HepG2 (cell line): ENCODE results near the gene MAST1. TPM values are rescaled to one million over a fixed set of nuclear protein-coding genes. Genes with fewer than 3 reads are reported as not detected.

Source experiments
- EP300 ChIP-seq, 3 experiments: sonication (generic) in 1 of 3; formaldehyde crosslinking in 1 of 3; IDR thresholded peaks; 2 replicates each; pipeline versions ENCODE4 v1.5.1 to v1.6.1; 2011 to 2020; ENCODE audit warnings: low read depth in 2 of 3, low read length in 2 of 3, borderline replicate concordance in 1 of 3, improper control_type of control experiment in 1 of 3, mild to moderate bottlenecking in 1 of 3, missing genetic modification reagents in 1 of 3, moderate library complexity in 1 of 3
- HNRNPK ChIP-seq: fragments of 200-400 bp; formaldehyde crosslinking; IDR thresholded peaks from 2 replicates; pipeline ENCODE4 v1.6.1; 2018; ENCODE audit warnings: low read length, low read depth, moderate library complexity, mild to moderate bottlenecking; ENCODE audit not compliant: poor library complexity, severe bottlenecking
- HNRNPUL1 ChIP-seq: fragments of 200-400 bp; formaldehyde crosslinking; IDR thresholded peaks from 2 replicates; pipeline ENCODE4 v1.6.1; 2017; ENCODE audit warnings: low read depth, mild to moderate bottlenecking, low read length, moderate library complexity
- HOXA3 ChIP-seq: sonication (generic); formaldehyde crosslinking; IDR thresholded peaks from 2 replicates; pipeline ENCODE4 v1.5.0; 2020; ENCODE audit warnings: missing genetic modification reagents
- MIER3 ChIP-seq: IDR thresholded peaks from 2 replicates; pipeline ENCODE4 v1.6.1; 2016; ENCODE audit warnings: missing compliant biosample characterization, borderline replicate concordance
- MNT ChIP-seq: fragments of 450-650 bp; IDR thresholded peaks from 2 replicates; pipeline ENCODE4 v1.6.1; 2016
- PCBP1 ChIP-seq: fragments of 200-400 bp; formaldehyde crosslinking; IDR thresholded peaks from 2 replicates; pipeline ENCODE4 v1.6.1; 2017; ENCODE audit warnings: mild to moderate bottlenecking, low read depth, low read length, borderline replicate concordance
- POLR2G ChIP-seq: fragments of 200-400 bp; formaldehyde crosslinking; IDR thresholded peaks from 2 replicates; pipeline ENCODE4 v1.6.1; 2018; ENCODE audit warnings: mild to moderate bottlenecking, low read depth, low read length, moderate library complexity
- REL ChIP-seq: sonication (generic); formaldehyde crosslinking; conservative IDR thresholded peaks from 2 replicates; pipeline ENCODE4 v1.8.0; 2022; ENCODE audit warnings: mild to moderate bottlenecking, missing genetic modification reagents, moderate library complexity
- RXRB ChIP-seq: IDR thresholded peaks from 2 replicates; pipeline ENCODE4 v1.6.1; 2016; ENCODE audit warnings: borderline replicate concordance, missing genetic modification reagents, missing compliant biosample characterization
- SMC3 ChIP-seq: IDR thresholded peaks from 2 replicates; pipeline ENCODE4 v1.6.1; 2011; ENCODE audit warnings: low read length, improper control_type of control experiment
- ZNF556 ChIP-seq: sonication (generic); formaldehyde crosslinking; IDR thresholded peaks from 2 replicates; pipeline ENCODE4 v1.4.0; 2020; ENCODE audit warnings: mild to moderate bottlenecking, missing genetic modification reagents, borderline replicate concordance
- ZNF557 ChIP-seq: sonication (generic); formaldehyde crosslinking; IDR thresholded peaks from 2 replicates; pipeline ENCODE4 v1.4.0; 2020; ENCODE audit warnings: missing genetic modification reagents
- ZNF562 ChIP-seq: sonication (generic); formaldehyde crosslinking; IDR thresholded peaks from 2 replicates; pipeline ENCODE4 v1.8.0; 2022; ENCODE audit warnings: missing genetic modification reagents, borderline replicate concordance
- ZNF841 ChIP-seq: sonication (generic); formaldehyde crosslinking; IDR thresholded peaks from 2 replicates; pipeline ENCODE4 v1.8.1; 2023; ENCODE audit warnings: missing genetic modification reagents, borderline replicate concordance
- polyA plus RNA-seq, 8 experiments: library from polyadenylated mRNA; depleted of rRNA in 3 of 8; stranded (reverse) in 7 of 8; unstranded in 1 of 8; fragments of >200 nt; fragmentation: Illumina TruSeq in 4 of 8; extraction: Trizol in 4 of 8; gene quantifications; 2 replicates each; pipeline versions ENCODE4 v1.2.1 to v1.2.3, GENCODE V29; 2011 to 2016; ENCODE audit warnings: low read depth in 4 of 8, missing spikeins in 1 of 8, mixed read lengths in 1 of 8; ENCODE audit not compliant: insufficient read depth in 1 of 8
- total RNA-seq, 5 experiments: library from RNA; depleted of rRNA; stranded (reverse); fragments of >200 nt; fragmentation: Illumina TruSeq; extraction: Trizol; gene quantifications; 2 replicates each; pipeline ENCODE4 v1.2.3, GENCODE V29; 2016; ENCODE audit warnings: low read depth in 1 of 5
- TF ChIP-seq, protein P1 (sequence below): sonication (generic); formaldehyde crosslinking; IDR thresholded peaks from 2 replicates; pipeline ENCODE4 v1.8.0; 2022; ENCODE audit warnings: low read depth, missing genetic modification reagents
- TF ChIP-seq, protein P2 (sequence below): sonication (generic); formaldehyde crosslinking; IDR thresholded peaks from 2 replicates; pipeline ENCODE4 v1.5.1; 2020; ENCODE audit warnings: missing genetic modification reagents, mild to moderate bottlenecking, borderline replicate concordance
- TF ChIP-seq, protein P3 (sequence below): sonication (generic); formaldehyde crosslinking; IDR thresholded peaks from 2 replicates; pipeline ENCODE4 v1.5.0; 2020; ENCODE audit warnings: mild to moderate bottlenecking, missing genetic modification reagents, moderate library complexity

MAST1 gene
- total and polyA plus RNA-seq, 2 of the 13 experiments (the other 11 are each of a cell fraction or from before 2014, with no cell fraction given), result 0.73 to 4.7 TPM

GRCh38 chr19:12793290-12794195 lies 44.8 kb upstream of the MAST1 start (continued):
- TF ChIP-seq, protein P1, sequence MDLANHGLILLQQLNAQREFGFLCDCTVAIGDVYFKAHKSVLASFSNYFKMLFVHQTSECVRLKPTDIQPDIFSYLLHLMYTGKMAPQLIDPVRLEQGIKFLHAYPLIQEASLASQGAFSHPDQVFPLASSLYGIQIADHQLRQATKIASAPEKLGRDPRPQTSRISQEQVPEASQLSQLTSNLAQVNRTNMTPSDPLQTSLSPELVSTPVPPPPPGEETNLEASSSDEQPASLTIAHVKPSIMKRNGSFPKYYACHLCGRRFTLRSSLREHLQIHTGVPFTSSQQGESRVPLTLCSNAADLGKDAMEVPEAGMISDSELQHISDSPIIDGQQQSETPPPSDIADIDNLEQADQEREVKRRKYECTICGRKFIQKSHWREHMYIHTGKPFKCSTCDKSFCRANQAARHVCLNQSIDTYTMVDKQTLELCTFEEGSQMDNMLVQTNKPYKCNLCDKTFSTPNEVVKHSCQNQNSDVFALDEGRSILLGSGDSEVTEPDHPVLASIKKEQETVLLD (CRISPR knock-in tag), result peak; percentile 74
- TF ChIP-seq HOXA3 (CRISPR knock-in tag) (peak; percentile 73), ZNF841 (CRISPR knock-in tag) (0 out of 2 replicates have a peak, but pooled peaks have one; percentile 72), PCBP1 (no peak), REL (CRISPR knock-in tag) (peak; percentile 84; the same call in 1 of the 2 replicates), MIER3 (no peak; the same call in 1 of the 2 replicates), SMC3 (no peak), ZNF557 (no peak), POLR2G (peak; percentile 78), HNRNPK (no peak), ZNF556 (no peak), EP300 (IDR thresholded peaks at IDR 0.05; ENCODE audit: low read depth in 2 of 2, low read length in 2 of 2) (peak in 1 of 2 experiments; percentile 61; a peak in 3 of 4 replicates), EP300 (CRISPR knock-in tag; IDR thresholded peaks at IDR 0.05; ENCODE audit: borderline replicate concordance) (0 out of 2 replicates have a peak, but pooled peaks have one; percentile 49), ZNF562 (CRISPR knock-in tag) (no peak), MNT (no peak), HNRNPUL1 (0 out of 2 replicates have a peak, but pooled peaks have one; percentile 41), RXRB (CRISPR knock-in tag) (peak; percentile 14; the same call in 1 of the 2 replicates)
- TF ChIP-seq, protein P2, sequence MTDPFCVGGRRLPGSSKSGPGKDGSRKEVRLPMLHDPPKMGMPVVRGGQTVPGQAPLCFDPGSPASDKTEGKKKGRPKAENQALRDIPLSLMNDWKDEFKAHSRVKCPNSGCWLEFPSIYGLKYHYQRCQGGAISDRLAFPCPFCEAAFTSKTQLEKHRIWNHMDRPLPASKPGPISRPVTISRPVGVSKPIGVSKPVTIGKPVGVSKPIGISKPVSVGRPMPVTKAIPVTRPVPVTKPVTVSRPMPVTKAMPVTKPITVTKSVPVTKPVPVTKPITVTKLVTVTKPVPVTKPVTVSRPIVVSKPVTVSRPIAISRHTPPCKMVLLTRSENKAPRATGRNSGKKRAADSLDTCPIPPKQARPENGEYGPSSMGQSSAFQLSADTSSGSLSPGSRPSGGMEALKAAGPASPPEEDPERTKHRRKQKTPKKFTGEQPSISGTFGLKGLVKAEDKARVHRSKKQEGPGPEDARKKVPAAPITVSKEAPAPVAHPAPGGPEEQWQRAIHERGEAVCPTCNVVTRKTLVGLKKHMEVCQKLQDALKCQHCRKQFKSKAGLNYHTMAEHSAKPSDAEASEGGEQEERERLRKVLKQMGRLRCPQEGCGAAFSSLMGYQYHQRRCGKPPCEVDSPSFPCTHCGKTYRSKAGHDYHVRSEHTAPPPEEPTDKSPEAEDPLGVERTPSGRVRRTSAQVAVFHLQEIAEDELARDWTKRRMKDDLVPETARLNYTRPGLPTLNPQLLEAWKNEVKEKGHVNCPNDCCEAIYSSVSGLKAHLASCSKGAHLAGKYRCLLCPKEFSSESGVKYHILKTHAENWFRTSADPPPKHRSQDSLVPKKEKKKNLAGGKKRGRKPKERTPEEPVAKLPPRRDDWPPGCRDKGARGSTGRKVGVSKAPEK (CRISPR knock-in tag), result no peak
- TF ChIP-seq, protein P3, sequence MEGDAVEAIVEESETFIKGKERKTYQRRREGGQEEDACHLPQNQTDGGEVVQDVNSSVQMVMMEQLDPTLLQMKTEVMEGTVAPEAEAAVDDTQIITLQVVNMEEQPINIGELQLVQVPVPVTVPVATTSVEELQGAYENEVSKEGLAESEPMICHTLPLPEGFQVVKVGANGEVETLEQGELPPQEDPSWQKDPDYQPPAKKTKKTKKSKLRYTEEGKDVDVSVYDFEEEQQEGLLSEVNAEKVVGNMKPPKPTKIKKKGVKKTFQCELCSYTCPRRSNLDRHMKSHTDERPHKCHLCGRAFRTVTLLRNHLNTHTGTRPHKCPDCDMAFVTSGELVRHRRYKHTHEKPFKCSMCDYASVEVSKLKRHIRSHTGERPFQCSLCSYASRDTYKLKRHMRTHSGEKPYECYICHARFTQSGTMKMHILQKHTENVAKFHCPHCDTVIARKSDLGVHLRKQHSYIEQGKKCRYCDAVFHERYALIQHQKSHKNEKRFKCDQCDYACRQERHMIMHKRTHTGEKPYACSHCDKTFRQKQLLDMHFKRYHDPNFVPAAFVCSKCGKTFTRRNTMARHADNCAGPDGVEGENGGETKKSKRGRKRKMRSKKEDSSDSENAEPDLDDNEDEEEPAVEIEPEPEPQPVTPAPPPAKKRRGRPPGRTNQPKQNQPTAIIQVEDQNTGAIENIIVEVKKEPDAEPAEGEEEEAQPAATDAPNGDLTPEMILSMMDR (CRISPR knock-in tag), result peak; percentile 15; the same call in 1 of the 2 replicates
